Measurements from ENCODE around the gene RNF11.

RNF11 gene

GRCh38 chr1:51288578-51288977 is 52.5 kb downstream of the RNF11 start:
- DNase-seq (ENCODE audit: insufficient read length), result no peak
- no peak for FAIRE-seq
- TF ChIP-seq TAF1 (IDR thresholded peaks at IDR 0.05; ENCODE audit: borderline replicate concordance, low read depth, low read length) (no peak), POLR2A (IDR thresholded peaks at IDR 0.05; ENCODE audit: low read depth, low read length) (no peak), POLR2AphosphoS5 (IDR thresholded peaks at IDR 0.05; ENCODE audit: low read depth, low read length) (no peak)

GRCh38 chr1:51289676-51290488 is 53.8 kb downstream of the RNF11 start:
- DNase-seq (ENCODE audit: insufficient read length), result no peak
- TF ChIP-seq TAF1 (IDR thresholded peaks at IDR 0.05; ENCODE audit: borderline replicate concordance, low read depth, low read length) (no peak), POLR2AphosphoS5 (IDR thresholded peaks at IDR 0.05; ENCODE audit: low read depth, low read length) (no peak), POLR2A (IDR thresholded peaks at IDR 0.05; ENCODE audit: low read depth, low read length) (no peak)
- no peak for FAIRE-seq

- FAIRE-seq, result no peak
- TF ChIP-seq POLR2AphosphoS5 (IDR thresholded peaks at IDR 0.05; ENCODE audit: low read depth, low read length) (no peak), POLR2A (IDR thresholded peaks at IDR 0.05; ENCODE audit: low read depth, low read length) (no peak), TAF1 (IDR thresholded peaks at IDR 0.05; ENCODE audit: borderline replicate concordance, low read depth, low read length) (no peak)
Measured at GRCh38 chr1:51290489-51290847, 54.4 kb downstream of the RNF11 start.

GRCh38 chr1:51293898-51294515 is 57.9 kb downstream of the RNF11 start:
- TF ChIP-seq TAF1 (IDR thresholded peaks at IDR 0.05; ENCODE audit: borderline replicate concordance, low read depth, low read length) (no peak), POLR2AphosphoS5 (IDR thresholded peaks at IDR 0.05; ENCODE audit: low read depth, low read length) (no peak), POLR2A (IDR thresholded peaks at IDR 0.05; ENCODE audit: low read depth, low read length) (no peak)
- DNase-seq (ENCODE audit: insufficient read length) (no peak), FAIRE-seq (no peak)

More at GRCh38 chr1:51290489-51290847, 54.4 kb downstream of the RNF11 start:
- DNase-seq (ENCODE audit: insufficient read length), result no peak

GRCh38 chr1:51294566-51295184 is 58.6 kb downstream of the RNF11 start:
- no peak for TF ChIP-seq TAF1 (IDR thresholded peaks at IDR 0.05; ENCODE audit: borderline replicate concordance, low read depth, low read length)
- TF ChIP-seq POLR2A (IDR thresholded peaks at IDR 0.05; ENCODE audit: low read depth, low read length), result no peak
- TF ChIP-seq POLR2AphosphoS5 (IDR thresholded peaks at IDR 0.05; ENCODE audit: low read depth, low read length), result no peak
- DNase-seq (ENCODE audit: insufficient read length), result no peak
- FAIRE-seq, result no peak

GRCh38 chr1:51295926-51296325 is 59.9 kb downstream of the RNF11 start:
- FAIRE-seq, result no peak
- no peak for TF ChIP-seq POLR2A (IDR thresholded peaks at IDR 0.05; ENCODE audit: low read depth, low read length)
- TF ChIP-seq POLR2AphosphoS5 (IDR thresholded peaks at IDR 0.05; ENCODE audit: low read depth, low read length), result no peak
- no peak for TF ChIP-seq TAF1 (IDR thresholded peaks at IDR 0.05; ENCODE audit: borderline replicate concordance, low read depth, low read length)
- no peak for DNase-seq (ENCODE audit: insufficient read length)

GRCh38 chr1:51296383-51297357 is 60.6 kb downstream of the RNF11 start:
- DNase-seq (ENCODE audit: insufficient read length), result peak; percentile 82
- TF ChIP-seq POLR2A (IDR thresholded peaks at IDR 0.05; ENCODE audit: low read depth, low read length), result no peak
- no peak for TF ChIP-seq TAF1 (IDR thresholded peaks at IDR 0.05; ENCODE audit: borderline replicate concordance, low read depth, low read length)
- no peak for TF ChIP-seq POLR2AphosphoS5 (IDR thresholded peaks at IDR 0.05; ENCODE audit: low read depth, low read length)
- FAIRE-seq, result peak; percentile 85

- no peak for TF ChIP-seq TAF1 (IDR thresholded peaks at IDR 0.05; ENCODE audit: borderline replicate concordance, low read depth, low read length)
- TF ChIP-seq POLR2AphosphoS5 (IDR thresholded peaks at IDR 0.05; ENCODE audit: low read depth, low read length), result no peak
- TF ChIP-seq POLR2A (IDR thresholded peaks at IDR 0.05; ENCODE audit: low read depth, low read length), result no peak
- FAIRE-seq, result peak; percentile 67
- DNase-seq (ENCODE audit: insufficient read length), result no peak
Measured at GRCh38 chr1:51297401-51298321, 61.6 kb downstream of the RNF11 start.

- DNase-seq (ENCODE audit: insufficient read length) (no peak), FAIRE-seq (no peak)
- TF ChIP-seq POLR2AphosphoS5 (IDR thresholded peaks at IDR 0.05; ENCODE audit: low read depth, low read length) (no peak), TAF1 (IDR thresholded peaks at IDR 0.05; ENCODE audit: borderline replicate concordance, low read depth, low read length) (no peak), POLR2A (IDR thresholded peaks at IDR 0.05; ENCODE audit: low read depth, low read length) (no peak)
Measured at GRCh38 chr1:51298322-51298705, 62.2 kb downstream of the RNF11 start.
